B cell (primary cell): ENCODE results near the gene CPN1.
A peak's percentile ranks its signal among the peaks of the same experiment; 100 is the strongest.

Experiments
- EZH2 ChIP-seq: IDR thresholded peaks from 2 replicates; pipeline ENCODE4 v1.6.1; 2012; ENCODE audit warnings: borderline replicate concordance, low read depth, mild to moderate bottlenecking, moderate library complexity, low read length; ENCODE audit not compliant: insufficient read depth, poor library complexity, severe bottlenecking
- TF ChIP-seq, protein P1 (sequence below): fragments of 200-600 bp; IDR thresholded peaks from one replicate; pipeline ENCODE4 v1.8.0; 2022; ENCODE audit warnings: antibody characterized with exemption, mild to moderate bottlenecking

DNA sequence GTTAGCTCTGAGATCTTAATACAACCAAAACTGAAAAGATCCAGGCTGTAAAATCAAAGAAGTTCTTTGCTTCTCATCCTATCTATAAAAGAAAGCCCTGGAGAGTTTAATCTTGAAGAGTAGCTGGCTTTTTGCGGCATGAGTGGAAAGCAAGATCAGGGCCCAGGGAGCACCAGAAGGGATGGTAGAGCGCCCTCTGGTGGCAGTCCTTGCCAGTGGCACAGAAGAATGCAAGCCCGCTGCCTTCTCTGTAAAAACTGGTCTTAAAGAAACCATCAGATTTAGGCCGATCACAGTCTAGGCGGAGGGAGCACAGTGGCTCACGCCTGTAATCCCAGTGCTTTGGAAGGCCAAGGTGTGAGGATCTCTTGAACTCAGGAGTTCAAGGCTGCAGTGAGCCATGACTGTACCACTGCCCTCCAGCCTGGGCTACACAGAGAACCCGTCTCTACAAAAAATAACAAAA is 35.6 kb downstream of the CPN1 start:
- TF ChIP-seq, protein P1, sequence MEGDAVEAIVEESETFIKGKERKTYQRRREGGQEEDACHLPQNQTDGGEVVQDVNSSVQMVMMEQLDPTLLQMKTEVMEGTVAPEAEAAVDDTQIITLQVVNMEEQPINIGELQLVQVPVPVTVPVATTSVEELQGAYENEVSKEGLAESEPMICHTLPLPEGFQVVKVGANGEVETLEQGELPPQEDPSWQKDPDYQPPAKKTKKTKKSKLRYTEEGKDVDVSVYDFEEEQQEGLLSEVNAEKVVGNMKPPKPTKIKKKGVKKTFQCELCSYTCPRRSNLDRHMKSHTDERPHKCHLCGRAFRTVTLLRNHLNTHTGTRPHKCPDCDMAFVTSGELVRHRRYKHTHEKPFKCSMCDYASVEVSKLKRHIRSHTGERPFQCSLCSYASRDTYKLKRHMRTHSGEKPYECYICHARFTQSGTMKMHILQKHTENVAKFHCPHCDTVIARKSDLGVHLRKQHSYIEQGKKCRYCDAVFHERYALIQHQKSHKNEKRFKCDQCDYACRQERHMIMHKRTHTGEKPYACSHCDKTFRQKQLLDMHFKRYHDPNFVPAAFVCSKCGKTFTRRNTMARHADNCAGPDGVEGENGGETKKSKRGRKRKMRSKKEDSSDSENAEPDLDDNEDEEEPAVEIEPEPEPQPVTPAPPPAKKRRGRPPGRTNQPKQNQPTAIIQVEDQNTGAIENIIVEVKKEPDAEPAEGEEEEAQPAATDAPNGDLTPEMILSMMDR, result peak; percentile 97
- TF ChIP-seq EZH2, result no peak
